Glutamatergic neuron (in vitro differentiated cells): ENCODE results near the gene PEX5L. TPM values are rescaled to one million over a fixed set of nuclear protein-coding genes. Genes with fewer than 3 reads are reported as not detected.

Experiments used
- DNase-seq: peaks from one replicate; pipeline ENCODE4 v3.0.0; 2022
- H3K27ac Mint-ChIP-seq: one replicate; pipeline ENCODE4 v1.8.0; 2020; ENCODE audit warnings: mild to moderate bottlenecking, mixed read lengths, inconsistent platforms; ENCODE audit not compliant: unreplicated experiment
- H3K27me3 Mint-ChIP-seq: one replicate; pipeline ENCODE4 v1.8.0; 2020; ENCODE audit warnings: mild to moderate bottlenecking, moderate library complexity, mixed read lengths, inconsistent platforms; ENCODE audit not compliant: unreplicated experiment
- H3K36me3 Mint-ChIP-seq: one replicate; pipeline ENCODE4 v1.8.0; 2020; ENCODE audit warnings: mild to moderate bottlenecking, mixed read lengths, inconsistent platforms; ENCODE audit not compliant: unreplicated experiment
- H3K4me1 Mint-ChIP-seq: one replicate; pipeline ENCODE4 v1.8.0; 2020; ENCODE audit warnings: mild to moderate bottlenecking, low read depth, mixed read lengths, inconsistent platforms; ENCODE audit not compliant: unreplicated experiment
- H3K4me3 Mint-ChIP-seq: one replicate; pipeline ENCODE4 v1.8.0; 2020; ENCODE audit warnings: mild to moderate bottlenecking, mixed read lengths, inconsistent platforms; ENCODE audit not compliant: unreplicated experiment
- H3K9me3 Mint-ChIP-seq: one replicate; pipeline ENCODE4 v1.8.0; 2020; ENCODE audit warnings: mild to moderate bottlenecking, moderate library complexity, mixed read lengths, inconsistent platforms; ENCODE audit not compliant: unreplicated experiment
- CTCF ChIP-seq: fragments of 200-600 bp; sonication (generic); IDR thresholded peaks from one replicate; pipeline ENCODE4 v1.5.0; 2021; ENCODE audit not compliant: partially characterized antibody, unreplicated experiment
- total RNA-seq: library from RNA; stranded (reverse); fragmentation: NEBNext Ultra II Directional; extraction: Animal tissue kit (Norgen Biotek cat#: 25700); gene quantifications from one replicate; pipeline ENCODE4 v1.2.1, GENCODE V29; 2021; ENCODE audit not compliant: unreplicated experiment

Gene PEX5L
- total RNA-seq, 1 donor from 2014 or later, result 41.0 TPM

- no peak overlapping the region for H3K4me3 Mint-ChIP-seq
- no peak overlapping the region for H3K27ac Mint-ChIP-seq
- H3K4me1 Mint-ChIP-seq, result no peaks in the 10 kb centered on the region
- no peaks in the 10 kb centered on the region for H3K27me3 Mint-ChIP-seq
- H3K36me3 Mint-ChIP-seq, result no peaks in the 10 kb centered on the region
- DNase-seq, result no peak
- no peak for TF ChIP-seq CTCF
- H3K9me3 Mint-ChIP-seq, result no peaks in the 10 kb centered on the region
These were observed 183.6 kb downstream of the PEX5L start for GRCh38 chr3:179853176-179853575.

DNA sequence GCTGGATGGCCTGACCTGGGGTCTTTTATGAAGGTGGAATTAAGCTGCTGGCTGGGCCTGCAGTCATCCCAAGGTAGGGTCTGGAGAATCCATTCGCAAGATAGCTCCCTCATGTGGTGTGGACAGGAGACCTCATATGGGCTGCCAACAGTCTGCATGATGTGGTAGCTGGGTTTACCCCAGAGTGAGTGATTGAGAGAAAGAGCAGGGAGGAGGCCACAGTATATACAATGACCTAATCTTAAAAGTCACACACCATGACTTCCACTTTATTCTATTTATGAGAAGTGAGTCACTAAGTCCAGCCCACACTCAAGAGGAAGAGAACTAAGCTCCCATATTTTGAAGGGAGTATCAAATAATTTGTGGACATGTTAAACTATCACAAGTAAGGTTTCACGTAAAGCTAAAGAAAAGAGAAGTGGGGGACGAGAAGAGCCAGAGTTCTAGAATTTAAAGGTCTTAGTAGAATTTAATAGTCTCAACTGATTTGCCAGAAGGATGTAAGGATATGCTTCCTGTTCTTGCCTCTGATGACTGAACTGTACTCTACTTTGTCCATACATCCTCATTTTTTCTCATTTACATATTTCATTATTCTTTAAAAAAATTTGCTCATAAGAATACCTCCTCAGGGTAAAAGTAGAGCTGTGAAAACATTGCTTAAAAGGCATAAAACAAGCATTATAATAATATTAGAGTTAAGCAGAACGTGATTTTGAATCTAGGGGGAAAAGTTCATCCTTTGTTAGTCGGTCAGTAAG lies 184.4 kb downstream of the PEX5L start:
- no peak for TF ChIP-seq CTCF
- DNase-seq, result no peak
- no peaks in the 10 kb centered on the region for H3K27me3 Mint-ChIP-seq
- H3K9me3 Mint-ChIP-seq, result no peaks in the 10 kb centered on the region
- no peaks in the 10 kb centered on the region for H3K4me1 Mint-ChIP-seq
- no peak overlapping the region for H3K4me3 Mint-ChIP-seq
- H3K36me3 Mint-ChIP-seq, result no peaks in the 10 kb centered on the region
- no peak overlapping the region for H3K27ac Mint-ChIP-seq

DNA sequence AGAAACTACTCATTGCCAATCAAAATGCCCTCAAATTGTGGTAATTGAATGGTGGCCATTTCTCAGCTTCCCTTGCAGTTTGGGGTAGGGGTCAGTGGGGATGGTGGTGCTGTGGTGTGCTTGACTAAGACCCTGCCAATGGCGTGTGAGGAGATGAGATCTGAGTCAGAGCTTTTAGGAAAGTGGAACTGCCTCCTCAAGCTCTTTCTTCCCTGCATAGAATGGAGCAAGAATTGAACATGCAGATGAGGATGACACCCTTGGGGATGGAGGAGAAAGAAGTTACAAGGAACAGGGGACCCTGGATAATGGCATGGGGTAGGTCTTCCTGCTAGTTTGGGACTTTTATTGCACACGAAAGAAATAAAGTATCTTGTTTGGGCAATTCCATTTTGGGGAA lies 188.0 kb downstream of the PEX5L start:
- Mint-ChIP-seq H3K9me3 (no peaks in the 10 kb centered on the region), H3K36me3 (no peaks in the 10 kb centered on the region), H3K27me3 (no peaks in the 10 kb centered on the region), H3K4me1 (no peaks in the 10 kb centered on the region), H3K4me3 (no peak overlapping the region), H3K27ac (no peak overlapping the region)
- DNase-seq, result no peak
- TF ChIP-seq CTCF, result no peak

DNA sequence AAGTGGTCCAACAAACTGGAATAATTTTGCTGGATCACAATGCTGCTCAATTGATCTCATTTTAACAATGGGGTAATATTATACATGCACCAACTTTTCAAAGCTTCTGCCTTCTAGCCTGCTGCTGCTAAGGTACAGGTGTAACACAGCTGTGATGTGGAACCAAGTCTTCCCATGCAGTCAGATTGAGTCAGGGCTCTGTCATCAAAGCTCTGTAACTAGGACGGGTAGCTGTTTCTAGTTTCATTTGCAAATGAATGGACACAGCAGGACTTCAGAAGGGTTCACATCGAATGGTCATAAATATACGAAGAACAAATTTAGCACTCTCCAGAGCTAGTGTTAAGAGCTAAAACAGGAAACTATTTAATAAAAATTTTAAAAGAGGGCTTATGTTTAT lies 194.7 kb downstream of the PEX5L start:
- no peak overlapping the region for H3K4me3 Mint-ChIP-seq
- no peak for DNase-seq
- no peaks in the 10 kb centered on the region for H3K4me1 Mint-ChIP-seq
- no peak for TF ChIP-seq CTCF
- H3K36me3 Mint-ChIP-seq, result no peaks in the 10 kb centered on the region
- H3K9me3 Mint-ChIP-seq, result peaks cover 1% of the 10 kb centered on the region
- no peaks in the 10 kb centered on the region for H3K27me3 Mint-ChIP-seq
- no peak overlapping the region for H3K27ac Mint-ChIP-seq

- Mint-ChIP-seq H3K4me3 (no peak overlapping the region), H3K27me3 (no peaks in the 10 kb centered on the region), H3K27ac (no peak overlapping the region), H3K36me3 (no peaks in the 10 kb centered on the region), H3K4me1 (peaks cover under 1% of the 10 kb centered on the region), H3K9me3 (peaks cover 1% of the 10 kb centered on the region)
- no peak for TF ChIP-seq CTCF
- no peak for DNase-seq
These were observed 195.8 kb downstream of the PEX5L start for GRCh38 chr3:179840985-179841384.
